Fibroblast of pulmonary artery (primary cell): ENCODE results near the gene ZNRD2.

ENCODE experiments used
- DNase-seq: peaks from one replicate; pipeline ENCODE4 v3.0.0-alpha.2; 2010; ENCODE audit warnings: low read depth
- H3K4me3 ChIP-seq: replicated peaks from 2 replicates; pipeline ENCODE4 v1.5.1; 2011; ENCODE audit warnings: low read depth, mild to moderate bottlenecking, control low read depth, low read length, moderate library complexity
- CTCF ChIP-seq: IDR thresholded peaks from 2 replicates; pipeline ENCODE4 v1.5.1; 2011; ENCODE audit warnings: mild to moderate bottlenecking, control low read depth, low read length, inconsistent platforms; ENCODE audit errors: missing control alignments

Gene ZNRD2

GRCh38 chr11:65619281-65619928, 49.1 kb downstream of the ZNRD2 start:
- no peak for DNase-seq
- TF ChIP-seq CTCF = no peak
- H3K4me3 ChIP-seq = no peak overlapping the region

GRCh38 chr11:65620666-65621065, 50.4 kb downstream of the ZNRD2 start:
- H3K4me3 ChIP-seq = no peak overlapping the region
- no peak for DNase-seq
- no peak for TF ChIP-seq CTCF

- DNase-seq = no peak
- H3K4me3 ChIP-seq = no peak overlapping the region
- TF ChIP-seq CTCF = no peak
These were observed 51.2 kb downstream of the ZNRD2 start for GRCh38 chr11:65621460-65621859.
